Uterus (tissue), 4 donors: Measurements from ENCODE around the gene ZNF236. TPM values are rescaled to one million over a fixed set of nuclear protein-coding genes. Genes with fewer than 3 reads are reported as not detected.

ENCODE experiments used
- DNase-seq, 2 donors: peaks; one replicate each; pipeline ENCODE4 v3.0.0-alpha.2; 2019 to 2020
- H3K27ac ChIP-seq, 2 donors: fragments of 200-600 bp; sonication (generic); 1 replicate in 1 of 2; 2 replicates in 1 of 2; pipeline ENCODE4 v1.5.1; 2016 to 2018
- H3K27me3 ChIP-seq, 2 donors: fragments of 200-600 bp; sonication (generic); one replicate each; pipeline ENCODE4 v1.5.1; 2018 to 2019; ENCODE audit warnings: control low read depth in 1 of 2
- H3K36me3 ChIP-seq, 2 donors: fragments of 200-600 bp; sonication (generic); one replicate each; pipeline ENCODE4 v1.5.1; 2019; ENCODE audit warnings: control low read depth in 1 of 2
- H3K4me1 ChIP-seq, 2 donors: fragments of 200-600 bp; sonication (generic); one replicate each; pipeline ENCODE4 v1.5.1; 2018 to 2019; ENCODE audit warnings: control low read depth in 1 of 2
- H3K4me3 ChIP-seq, 2 donors: fragments of 200-600 bp; sonication (generic); 1 replicate in 1 of 2; 2 replicates in 1 of 2; pipeline ENCODE4 v1.5.1; 2018 to 2019; ENCODE audit warnings: mild to moderate bottlenecking in 1 of 2
- H3K9me3 ChIP-seq, 2 donors: fragments of 200-600 bp; sonication (generic); one replicate each; pipeline ENCODE4 v1.5.1; 2019; ENCODE audit warnings: control low read depth in 1 of 2
- CTCF ChIP-seq, 4 experiments: fragments of 200-600 bp in 2 of 4; fragments of 450-650 bp in 2 of 4; sonication (generic) in 2 of 4; IDR thresholded peaks; one replicate each; pipeline ENCODE4 v1.5.1; 2016 to 2019; ENCODE audit warnings: antibody characterized with exemption in 4 of 4, mild to moderate bottlenecking in 2 of 4, moderate library complexity in 1 of 4
- POLR2A ChIP-seq, 2 donors: fragments of 450-650 bp; IDR thresholded peaks; one replicate each; pipeline ENCODE4 v1.6.1; 2016; ENCODE audit warnings: antibody characterized with exemption in 2 of 2, mild to moderate bottlenecking in 1 of 2, moderate library complexity in 1 of 2
- intact Hi-C: fragments of 100-400 bp; cut with DNase I; formaldehyde crosslinking; loops from one replicate; pipeline ENCODE4 v1.15.1; 2023; ENCODE audit warnings: low total_unique reads
- total RNA-seq, 4 donors: library from RNA; depleted of rRNA in 3 of 4; stranded (reverse); fragments of >200 nt in 3 of 4; gene quantifications; one replicate each; pipeline versions ENCODE4 v1.1.0 to v1.2.4, GENCODE V29; 2014 to 2023
- donor health status: DM: yes; HTN: yes; CAD: no.

ZNF236 gene
- total RNA-seq, 4 donors from 2014 or later, result 16.7 to 40.7 (median 22.9) TPM

- intact Hi-C loops, result no loop called here
- Histone ChIP-seq H3K4me3 (no peak overlapping the region), H3K4me1 (no peaks in the 10 kb centered on the region), H3K9me3 (no peaks in the 10 kb centered on the region), H3K27ac (no peak overlapping the region), H3K27me3 (no peaks in the 10 kb centered on the region), H3K36me3 (no peaks in the 10 kb centered on the region)
- no peak for DNase-seq
- TF ChIP-seq CTCF (IDR thresholded peaks at IDR 0.05) (no peak), POLR2A (IDR thresholded peaks at IDR 0.05) (no peak)
Measured at GRCh38 chr18:76844742-76845477, 22.6 kb downstream of the ZNF236 start.

DNA sequence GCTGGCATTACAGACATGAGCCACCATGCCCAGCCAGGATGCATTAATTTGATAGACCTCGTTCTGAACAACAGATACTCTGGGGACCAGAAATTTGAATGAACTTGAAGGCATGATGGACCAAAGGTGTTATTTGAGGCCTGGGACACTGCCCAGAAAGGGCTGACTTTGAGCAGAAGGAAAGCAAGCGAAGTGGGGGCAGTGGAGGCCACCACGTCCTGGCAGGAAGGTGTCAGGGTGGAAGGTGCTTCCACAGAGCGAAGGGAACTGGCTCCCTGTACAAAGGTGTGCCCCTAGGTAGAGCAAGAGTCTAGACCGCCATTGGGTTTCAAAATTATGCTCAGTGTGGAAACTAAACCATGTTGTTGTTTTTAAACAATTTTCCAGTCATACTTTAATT lies 23.9 kb downstream of the ZNF236 start:
- Histone ChIP-seq H3K9me3 (no peaks in the 10 kb centered on the region), H3K27me3 (no peaks in the 10 kb centered on the region), H3K4me3 (no peak overlapping the region), H3K27ac (no peak overlapping the region), H3K4me1 (no peaks in the 10 kb centered on the region), H3K36me3 (no peaks in the 10 kb centered on the region)
- no peak for DNase-seq
- no peak for TF ChIP-seq POLR2A (IDR thresholded peaks at IDR 0.05)
- no peak for TF ChIP-seq CTCF (IDR thresholded peaks at IDR 0.05)
- intact Hi-C loops, result no loop called here

GRCh38 chr18:76847916-76848315 lies 25.6 kb downstream of the ZNF236 start:
- no peak overlapping the region for H3K27ac ChIP-seq
- H3K4me1 ChIP-seq, result no peaks in the 10 kb centered on the region
- H3K27me3 ChIP-seq, result no peaks in the 10 kb centered on the region
- no peaks in the 10 kb centered on the region for H3K36me3 ChIP-seq
- H3K4me3 ChIP-seq, result no peak overlapping the region
- TF ChIP-seq CTCF (IDR thresholded peaks at IDR 0.05) (no peak), POLR2A (IDR thresholded peaks at IDR 0.05) (no peak)
- H3K9me3 ChIP-seq, result no peaks in the 10 kb centered on the region
- DNase-seq, result no peak
- intact Hi-C loops, result no loop called here

DNA sequence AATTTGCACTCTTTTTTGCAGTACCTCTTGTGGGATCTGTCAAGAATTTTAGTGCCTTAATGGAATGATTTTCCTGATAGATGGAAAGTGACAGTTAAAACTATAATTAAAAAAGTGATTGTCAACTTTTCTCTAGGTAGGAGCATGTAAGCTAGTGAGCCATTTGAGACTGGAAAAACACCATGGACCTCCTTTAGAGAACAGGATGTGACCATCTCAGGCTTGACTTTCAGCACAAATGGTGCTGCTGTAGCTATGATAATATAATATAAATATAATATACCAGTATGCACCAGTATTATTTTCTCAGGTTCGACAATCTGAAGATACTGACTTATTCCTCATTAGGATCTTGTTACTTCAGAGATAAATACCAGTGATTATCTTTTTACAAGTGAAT lies 27.8 kb downstream of the ZNF236 start:
- Histone ChIP-seq H3K36me3 (no peaks in the 10 kb centered on the region), H3K9me3 (no peaks in the 10 kb centered on the region), H3K27me3 (no peaks in the 10 kb centered on the region), H3K4me3 (no peak overlapping the region), H3K4me1 (no peaks in the 10 kb centered on the region), H3K27ac (no peak overlapping the region)
- DNase-seq, result no peak
- intact Hi-C loops, result no loop called here
- TF ChIP-seq CTCF (IDR thresholded peaks at IDR 0.05), result no peak
- TF ChIP-seq POLR2A (IDR thresholded peaks at IDR 0.05), result no peak

DNA sequence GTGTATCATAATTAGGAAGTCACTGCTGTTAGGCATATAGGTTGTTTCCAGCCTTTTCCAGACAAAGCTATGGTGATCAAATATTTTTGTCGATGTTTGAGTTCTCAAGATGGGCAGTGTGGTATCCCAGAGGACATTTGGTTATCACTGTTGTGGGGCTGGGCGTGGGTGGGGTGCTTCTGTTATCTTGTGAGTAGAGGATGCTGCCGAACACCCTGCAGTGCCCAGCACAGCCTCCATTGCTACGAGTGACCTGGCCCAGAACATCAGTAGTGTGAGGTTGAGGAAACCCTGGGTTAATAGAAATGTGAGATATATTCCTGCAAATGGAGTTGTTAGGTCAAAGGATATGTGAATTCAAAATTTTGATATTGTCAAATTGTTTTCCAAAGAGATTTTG lies 33.2 kb downstream of the ZNF236 start:
- H3K4me3 ChIP-seq, result no peak overlapping the region
- H3K27ac ChIP-seq, result no peak overlapping the region
- H3K36me3 ChIP-seq, result no peaks in the 10 kb centered on the region
- intact Hi-C loops, result no loop called here
- no peaks in the 10 kb centered on the region for H3K9me3 ChIP-seq
- no peaks in the 10 kb centered on the region for H3K27me3 ChIP-seq
- no peak for DNase-seq
- TF ChIP-seq CTCF (IDR thresholded peaks at IDR 0.05) (no peak), POLR2A (IDR thresholded peaks at IDR 0.05) (no peak)
- H3K4me1 ChIP-seq, result no peaks in the 10 kb centered on the region
